H1 (cell line): Measurements from ENCODE around the gene MCM9. TPM values are rescaled to one million over a fixed set of nuclear protein-coding genes. Genes with fewer than 3 reads are reported as not detected.

ENCODE experiments used
- CTCF ChIA-PET: fragments of 300-600 bp; sonication (Branson Sonifier 250); formaldehyde crosslinking; loops from one replicate; lab custom pipeline; 2021; ENCODE audit not compliant: partially characterized antibody; lab: Charles Lee
- POLR2A ChIA-PET: fragments of 300-600 bp; sonication (Branson Sonifier 250); formaldehyde crosslinking; loops from one replicate; lab custom pipeline; 2021; ENCODE audit warnings: inconsistent platforms; ENCODE audit not compliant: partially characterized antibody; lab: Charles Lee
- DNase-seq, 2 experiments: peaks; one replicate each; pipeline versions ENCODE4 v3.0.0 to v3.0.0-alpha.2; 2010 to 2022; ENCODE audit warnings: low spot score in 2 of 2, low read depth in 1 of 2, mixed read lengths in 1 of 2
- FAIRE-seq: peaks from 2 replicates; lab custom pipeline; 2011; peaks lifted over from hg19 to GRCh38; lab: Jason Lieb, UNC
- H2AFZ ChIP-seq: 2 replicates; pipeline ENCODE4 v1.8.1; 2012; ENCODE audit warnings: low read length, inconsistent platforms
- H2AK5ac ChIP-seq: 2 replicates; pipeline ENCODE4 v1.6.1; 2013; ENCODE audit warnings: low read depth, low read length
- H2BK120ac ChIP-seq: replicated peaks from 2 replicates; pipeline ENCODE3; 2013; ENCODE audit warnings: low read depth, low read length, inconsistent platforms
- H2BK12ac ChIP-seq: 2 replicates; pipeline ENCODE4 v1.6.1; 2013; ENCODE audit warnings: low read depth, low read length
- H2BK15ac ChIP-seq: 2 replicates; pipeline ENCODE4 v1.6.1; 2013; ENCODE audit warnings: low read length
- H2BK20ac ChIP-seq: 2 replicates; pipeline ENCODE4 v1.6.1; 2013; ENCODE audit warnings: low read length
- H2BK5ac ChIP-seq: 2 replicates; pipeline ENCODE4 v1.6.1; 2013; ENCODE audit warnings: low read depth, low read length
- H3K14ac ChIP-seq: 2 replicates; pipeline ENCODE4 v1.6.1; 2013; ENCODE audit warnings: inconsistent platforms; ENCODE audit not compliant: insufficient read length
- H3K18ac ChIP-seq: 2 replicates; pipeline ENCODE4 v1.6.1; 2013; ENCODE audit warnings: low read length; ENCODE audit errors: extremely low read depth
- H3K23ac ChIP-seq: 2 replicates; pipeline ENCODE4 v1.6.1; 2013; ENCODE audit warnings: inconsistent platforms; ENCODE audit not compliant: insufficient read length
- H3K23me2 ChIP-seq: 2 replicates; pipeline ENCODE4 v1.6.1; 2013; ENCODE audit warnings: low read depth, low read length
- H3K27ac ChIP-seq: 2 replicates; pipeline ENCODE4 v1.6.1; 2011; ENCODE audit warnings: low read depth, low read length, inconsistent platforms
- H3K27me3 ChIP-seq, 4 experiments: replicated peaks in 1 of 4; 1 replicate in 1 of 4; 2 replicates in 3 of 4; pipeline versions ENCODE4 v1.6.1 to v1.8.1; 2011 to 2013; ENCODE audit warnings: low read length in 3 of 4, mild to moderate bottlenecking in 3 of 4, inconsistent platforms in 2 of 4, mixed read lengths in 2 of 4, moderate library complexity in 1 of 4; ENCODE audit not compliant: control insufficient read depth in 3 of 4, insufficient read depth in 3 of 4; ENCODE audit errors: extremely low read depth in 1 of 4
- H3K36me3 ChIP-seq, 4 experiments: 2 replicates each; pipeline versions ENCODE4 v1.6.1 to v1.8.1; 2011 to 2013; ENCODE audit warnings: mild to moderate bottlenecking in 4 of 4, low read length in 3 of 4, moderate library complexity in 2 of 4, control low read depth in 1 of 4, inconsistent platforms in 1 of 4; ENCODE audit not compliant: insufficient read depth in 4 of 4, control insufficient read depth in 2 of 4
- H3K4ac ChIP-seq: replicated peaks from 2 replicates; pipeline ENCODE3; 2013; ENCODE audit warnings: low read length, low read depth, mixed read lengths, inconsistent platforms; ENCODE audit not compliant: insufficient read length
- H3K4me1 ChIP-seq, 4 experiments: replicated peaks in 1 of 4; 1 replicate in 1 of 4; 2 replicates in 3 of 4; pipeline versions ENCODE4 v1.6.1 to v1.8.1; 2011 to 2013; ENCODE audit warnings: low read length in 3 of 4, inconsistent platforms in 2 of 4, mixed read lengths in 1 of 4; ENCODE audit not compliant: insufficient read depth in 4 of 4, control insufficient read depth in 3 of 4
- H3K4me2 ChIP-seq, 2 experiments: 2 replicates each; pipeline versions ENCODE4 v1.6.1 to v1.8.1; 2011 to 2013; ENCODE audit warnings: low read depth in 2 of 2, low read length in 2 of 2, control low read depth in 1 of 2, inconsistent platforms in 1 of 2, mild to moderate bottlenecking in 1 of 2; ENCODE audit not compliant: insufficient read depth in 1 of 2
- H3K4me3 ChIP-seq, 4 experiments: fragments of 200-600, 300-600 bp in 1 of 4; sonication (generic), shearing (Covaris generic), sonication (Bioruptor Twin) in 1 of 4; 2 replicates each; pipeline versions ENCODE4 v1.5.1 to v1.8.1; 2011 to 2016; ENCODE audit warnings: low read length in 4 of 4, low read depth in 3 of 4, control low read depth in 2 of 4, inconsistent platforms in 2 of 4, mild to moderate bottlenecking in 2 of 4, mixed read lengths in 1 of 4, moderate library complexity in 1 of 4; ENCODE audit not compliant: insufficient read depth in 2 of 4; ENCODE audit errors: extremely low read depth in 1 of 4
- H3K56ac ChIP-seq: replicated peaks from 2 replicates; pipeline ENCODE3; 2013; ENCODE audit warnings: low read depth, mild to moderate bottlenecking, mixed read lengths, low read length, inconsistent platforms; ENCODE audit not compliant: insufficient read length
- H3K79me1 ChIP-seq: 2 replicates; pipeline ENCODE4 v1.6.1; 2013; ENCODE audit warnings: low read depth, low read length, control low read depth
- H3K79me2 ChIP-seq, 2 experiments: 2 replicates each; pipeline versions ENCODE4 v1.6.1 to v1.8.1; 2012 to 2013; ENCODE audit warnings: low read length in 2 of 2, mild to moderate bottlenecking in 2 of 2, inconsistent platforms in 1 of 2; ENCODE audit not compliant: insufficient read depth in 2 of 2, control insufficient read depth in 1 of 2
- H3K9ac ChIP-seq, 4 experiments: replicated peaks in 1 of 4; 1 replicate in 1 of 4; 2 replicates in 3 of 4; pipeline versions ENCODE4 v1.6.1 to v1.8.1; 2011 to 2013; ENCODE audit warnings: low read depth in 3 of 4, low read length in 3 of 4, control low read depth in 2 of 4, mild to moderate bottlenecking in 2 of 4, moderate library complexity in 2 of 4, inconsistent platforms in 1 of 4; ENCODE audit errors: extremely low read depth in 1 of 4
- H3K9me3 ChIP-seq, 2 experiments: 2 replicates each; pipeline versions ENCODE4 v1.6.1 to v1.8.1; 2012 to 2013; ENCODE audit warnings: mild to moderate bottlenecking in 2 of 2, moderate library complexity in 2 of 2, control low read depth in 1 of 2, inconsistent platforms in 1 of 2, low read depth in 1 of 2, low read length in 1 of 2, mixed read lengths in 1 of 2; ENCODE audit not compliant: insufficient read depth in 2 of 2
- H4K20me1 ChIP-seq, 2 experiments: replicated peaks in 1 of 2; 2 replicates each; pipeline versions ENCODE3 to v1.8.1; 2011 to 2013; ENCODE audit warnings: inconsistent platforms in 2 of 2, low read length in 2 of 2, mild to moderate bottlenecking in 1 of 2; ENCODE audit not compliant: insufficient read depth in 2 of 2, control insufficient read depth in 1 of 2
- H4K5ac ChIP-seq: 2 replicates; pipeline ENCODE4 v1.6.1; 2013; ENCODE audit warnings: low read length, low read depth, mixed read lengths, inconsistent platforms; ENCODE audit not compliant: insufficient read length
- H4K8ac ChIP-seq: 2 replicates; pipeline ENCODE4 v1.8.0; 2013; ENCODE audit warnings: mild to moderate bottlenecking, moderate library complexity, low read length, inconsistent platforms; ENCODE audit not compliant: insufficient read depth; ENCODE audit errors: extremely low read depth
- H4K91ac ChIP-seq: replicated peaks from 2 replicates; pipeline ENCODE3; 2013; ENCODE audit warnings: low read length, mixed read lengths, inconsistent platforms; ENCODE audit not compliant: insufficient read length
- BCL11A ChIP-seq, 2 experiments: IDR thresholded peaks; one replicate each; pipeline ENCODE4 v1.6.1; 2011; ENCODE audit warnings: low read depth in 2 of 2, low read length in 2 of 2, mild to moderate bottlenecking in 2 of 2
- KDM4A ChIP-seq: IDR thresholded peaks from one replicate; pipeline ENCODE4 v1.7.1; 2012; ENCODE audit warnings: low read depth, mild to moderate bottlenecking, moderate library complexity, low read length, inconsistent platforms; ENCODE audit not compliant: severe bottlenecking
- RNF2 ChIP-seq: fragments of 200-900, 300-1000 bp; sonication (generic); IDR thresholded peaks from 2 replicates; pipeline ENCODE4 v1.7.1; 2016; ENCODE audit warnings: borderline replicate concordance, low read depth, mild to moderate bottlenecking, antibody characterized with exemption, low read length; ENCODE audit not compliant: poor library complexity, severe bottlenecking; ENCODE audit errors: missing control alignments
- SAP30 ChIP-seq: fragments of 300-600 bp; sonication (generic); IDR thresholded peaks from 2 replicates; pipeline ENCODE4 v1.7.1; 2012; ENCODE audit warnings: low read length, moderate library complexity, mild to moderate bottlenecking, inconsistent platforms; ENCODE audit not compliant: insufficient read depth, insufficient replicate concordance
- SIN3A ChIP-seq, 2 experiments: IDR thresholded peaks in 1 of 2; conservative IDR thresholded peaks in 1 of 2; 2 replicates each; pipeline ENCODE4 v1.6.1; 2011 to 2012; ENCODE audit warnings: low read length in 2 of 2, improper control_type of control experiment in 1 of 2, low read depth in 1 of 2, mild to moderate bottlenecking in 1 of 2
- TEAD4 ChIP-seq: IDR thresholded peaks from 2 replicates; pipeline ENCODE4 v1.6.1; 2012; ENCODE audit warnings: low read depth, low read length, inconsistent platforms, mixed read lengths
- WGBS, 2 experiments: shearing (Covaris generic) in 1 of 2; methylation state at CpG; one replicate each; pipeline versions ENCODE4 v1.1.6 to v1.1.7; 2013 to 2015; ENCODE audit warnings: low lambda C conversion rate in 2 of 2, mixed read lengths in 2 of 2, inconsistent platforms in 1 of 2, low coverage in 1 of 2, missing lambda C conversion rate in 1 of 2; ENCODE audit not compliant: insufficient replicate concordance in 2 of 2, insufficient coverage in 1 of 2, insufficient read length in 1 of 2; ENCODE audit errors: extremely low coverage in 1 of 2, missing lambda C conversion rate in 1 of 2; 5-methylcytosine and 5-hydroxymethylcytosine counted together
- polyA plus RNA-seq, 7 experiments: library from polyadenylated mRNA; depleted of rRNA in 3 of 7; stranded (reverse) in 5 of 7; unstranded in 2 of 7; fragments of >200 nt in 5 of 7; fragments of 200-250 nt in 2 of 7; gene quantifications; 1 replicate in 5 of 7; 2 replicates in 1 of 7; 4 replicates in 1 of 7; pipeline versions ENCODE4 v1.2.1 to v1.2.3, GENCODE V29; 2011 to 2013; ENCODE audit warnings: missing spikeins in 2 of 7, mixed read lengths in 2 of 7
- total RNA-seq: library from RNA; stranded (reverse); fragmentation: NEBNext Ultra II Directional; extraction: Animal tissue kit (Norgen Biotek cat#: 25700); gene quantifications from 2 replicates; pipeline ENCODE4 v1.2.1, GENCODE V29; 2021
- TF ChIP-seq, protein P1 (sequence below), 3 experiments: IDR thresholded peaks; 1 replicate in 2 of 3; 2 replicates in 1 of 3; pipeline versions ENCODE4 v1.5.1 to v1.6.1; 2011; ENCODE audit warnings: low read length in 3 of 3, mild to moderate bottlenecking in 3 of 3, inconsistent platforms in 2 of 3, low read depth in 1 of 3, moderate library complexity in 1 of 3; ENCODE audit not compliant: insufficient read depth in 1 of 3; ENCODE audit errors: control extremely low read depth in 1 of 3

MCM9 gene
- total and polyA plus RNA-seq, 2 of the 8 experiments (the other 6 are each of a cell fraction or from before 2014, with no cell fraction given) = 3.7 to 11.4 TPM

DNA sequence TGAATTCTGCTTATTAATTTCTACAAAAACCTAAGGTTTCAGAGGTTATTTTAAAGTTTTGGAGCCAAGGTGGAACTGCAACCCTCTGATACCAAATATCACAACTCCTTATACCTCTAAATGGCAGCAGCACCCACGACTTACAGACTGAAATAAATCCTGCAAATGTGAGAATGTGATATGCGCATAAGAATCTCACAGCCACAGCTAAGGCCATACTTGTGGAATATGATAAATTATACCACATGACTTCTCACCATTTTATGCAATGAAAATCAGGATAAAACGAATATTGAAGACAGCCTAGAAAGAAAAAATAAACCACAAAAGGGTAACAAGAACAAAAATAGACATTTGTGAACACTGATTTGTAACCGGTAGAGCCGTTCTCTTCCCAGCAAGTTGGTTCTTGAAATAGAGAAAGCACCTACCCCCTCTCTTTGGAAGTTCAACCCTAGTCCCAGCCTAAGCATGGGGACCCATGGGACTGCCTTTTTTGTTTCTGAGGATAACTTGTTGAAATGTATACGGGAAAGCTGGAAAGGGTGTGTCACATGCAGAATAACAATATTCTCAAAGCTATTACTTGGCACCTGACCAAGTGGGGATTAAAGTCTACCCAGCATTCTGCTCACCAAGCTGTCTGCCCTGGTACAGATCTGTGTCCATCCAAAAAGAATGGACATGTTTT, 47.1 kb upstream of the MCM9 start:
- Histone ChIP-seq H3K4me1 (no peaks in the 10 kb centered on the region), H3K79me1 (no peaks in the 10 kb centered on the region)
- TF ChIP-seq, protein P1, sequence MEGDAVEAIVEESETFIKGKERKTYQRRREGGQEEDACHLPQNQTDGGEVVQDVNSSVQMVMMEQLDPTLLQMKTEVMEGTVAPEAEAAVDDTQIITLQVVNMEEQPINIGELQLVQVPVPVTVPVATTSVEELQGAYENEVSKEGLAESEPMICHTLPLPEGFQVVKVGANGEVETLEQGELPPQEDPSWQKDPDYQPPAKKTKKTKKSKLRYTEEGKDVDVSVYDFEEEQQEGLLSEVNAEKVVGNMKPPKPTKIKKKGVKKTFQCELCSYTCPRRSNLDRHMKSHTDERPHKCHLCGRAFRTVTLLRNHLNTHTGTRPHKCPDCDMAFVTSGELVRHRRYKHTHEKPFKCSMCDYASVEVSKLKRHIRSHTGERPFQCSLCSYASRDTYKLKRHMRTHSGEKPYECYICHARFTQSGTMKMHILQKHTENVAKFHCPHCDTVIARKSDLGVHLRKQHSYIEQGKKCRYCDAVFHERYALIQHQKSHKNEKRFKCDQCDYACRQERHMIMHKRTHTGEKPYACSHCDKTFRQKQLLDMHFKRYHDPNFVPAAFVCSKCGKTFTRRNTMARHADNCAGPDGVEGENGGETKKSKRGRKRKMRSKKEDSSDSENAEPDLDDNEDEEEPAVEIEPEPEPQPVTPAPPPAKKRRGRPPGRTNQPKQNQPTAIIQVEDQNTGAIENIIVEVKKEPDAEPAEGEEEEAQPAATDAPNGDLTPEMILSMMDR (IDR thresholded peaks at IDR 0.05; ENCODE audit: control extremely low read depth in 1 of 3, insufficient read depth in 1 of 3, low read depth in 1 of 3, low read length in 3 of 3) = no peak
- no peak for TF ChIP-seq KDM4A
- no peak for TF ChIP-seq BCL11A (IDR thresholded peaks at IDR 0.05; ENCODE audit: low read depth in 2 of 2, low read length in 2 of 2)
- TF ChIP-seq SAP30 = no peak
- no peak for TF ChIP-seq TEAD4
- no peak for TF ChIP-seq RNF2
- TF ChIP-seq SIN3A (conservative IDR thresholded peaks at IDR 0.05 in 1 of 2, IDR thresholded peaks at IDR 0.05 in 1 of 2; ENCODE audit: low read depth in 1 of 2, low read length in 2 of 2) = no peak
- TF ChIP-seq, all 59 proteins: peak for 0
- no peak overlapping the region for H2BK15ac ChIP-seq
- WGBS, 2 experiments = 94% methylated on average over 6 of the region's 6 CpGs; no CpG with 5 or more reads in 1 of the 2 experiments
- peaks cover 0 to 7% (median 2%) of the 10 kb centered on the region in 4 experiments; a peak in 3 of 8 replicates for H3K36me3 ChIP-seq
- H3K4me3 ChIP-seq = no peak overlapping the region
- no peaks in the 10 kb centered on the region for H4K20me1 ChIP-seq
- H2AFZ ChIP-seq = no peak overlapping the region
- H3K18ac ChIP-seq = no peak overlapping the region
- no peak overlapping the region for H4K91ac ChIP-seq
- no peak overlapping the region for H4K5ac ChIP-seq
- no peak overlapping the region for H2AK5ac ChIP-seq
- no peak overlapping the region for H2BK5ac ChIP-seq
- H2BK12ac ChIP-seq = no peak overlapping the region
- H4K8ac ChIP-seq = no peak overlapping the region
- H3K4ac ChIP-seq = no peak overlapping the region
- H3K56ac ChIP-seq = no peak overlapping the region
- no peak overlapping the region for H2BK20ac ChIP-seq
- H2BK120ac ChIP-seq = no peak overlapping the region
- H3K9me3 ChIP-seq = no peaks in the 10 kb centered on the region
- H3K23me2 ChIP-seq = no peaks in the 10 kb centered on the region
- no peak overlapping the region for H3K4me2 ChIP-seq
- no peaks in the 10 kb centered on the region for H3K27me3 ChIP-seq
- no peak overlapping the region for H3K14ac ChIP-seq
- POLR2A ChIA-PET = no interaction called here
- H3K9ac ChIP-seq = no peak overlapping the region
- H3K23ac ChIP-seq = no peak overlapping the region
- H3K79me2 ChIP-seq = no peaks in the 10 kb centered on the region
- no peak for FAIRE-seq
- CTCF ChIA-PET = interaction anchor here (0.7 to 1.4 kb wide), 5 partner anchors 9 to 1602 kb away, joined by 3 to 4 read pairs (median 3); no protein-coding TSS in a partner anchor
- no peak overlapping the region for H3K27ac ChIP-seq
- DNase-seq = no peak
